Measurements from ENCODE around the gene CACNA2D3. TPM values are rescaled to one million over a fixed set of nuclear protein-coding genes. Genes with fewer than 3 reads are reported as not detected.

CACNA2D3 gene
- polyA plus RNA-seq, 3 donors = 8.3 to 21.5 (median 10.4) TPM

DNA sequence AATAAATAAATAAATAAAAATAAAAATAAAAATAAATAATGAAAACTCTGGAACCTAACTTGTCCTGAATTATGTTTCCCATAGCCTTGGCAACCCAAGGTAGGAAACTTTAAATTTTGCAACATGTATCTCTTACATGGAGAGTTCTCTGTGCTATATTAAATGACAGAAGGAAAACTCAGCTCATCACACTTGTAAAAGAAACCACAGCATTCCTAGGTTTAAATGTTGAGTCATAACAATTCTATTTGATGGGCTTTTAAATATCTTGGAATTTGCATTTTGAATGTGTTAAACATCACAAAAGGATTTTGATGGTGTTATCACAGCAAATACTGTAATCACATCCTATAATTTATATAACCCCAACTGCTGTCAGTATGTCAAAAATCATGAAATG is 661.3 kb downstream of the CACNA2D3 start:
- H3K9ac ChIP-seq (ENCODE audit: insufficient read depth, low read length, poor library complexity, severe bottlenecking) = no peak overlapping the region
- no peaks in the 10 kb centered on the region for H3K27me3 ChIP-seq (ENCODE audit: control insufficient read depth in 2 of 2, insufficient read depth in 2 of 2, low read length in 2 of 2)
- no peak overlapping the region for H3K27ac ChIP-seq (ENCODE audit: low read depth in 1 of 2, low read length in 2 of 2)
- Mint-ChIP-seq H3K4me1 (no peaks in the 10 kb centered on the region), H3K4me3 (no peak overlapping the region), H3K27ac (no peak overlapping the region), H3K9me3 (peaks cover 0 to 8% (median 2%) of the 10 kb centered on the region in 7 donors), H3K27me3 (ENCODE audit: low read depth in 3 of 3) (no peaks in the 10 kb centered on the region), H3K36me3 (no peaks in the 10 kb centered on the region)
- no peaks in the 10 kb centered on the region for H3K9me3 ChIP-seq (replicated peaks in 1 of 2; ENCODE audit: control insufficient read depth in 1 of 2, insufficient read depth in 1 of 2, low read length in 2 of 2)
- H3K36me3 ChIP-seq (replicated peaks in 1 of 2; ENCODE audit: control insufficient read depth in 1 of 2, insufficient read depth in 2 of 2, low read length in 2 of 2) = no peaks in the 10 kb centered on the region
- intact Hi-C loops (cut with micrococcal nuclease) = no loop called here
- no peak overlapping the region for H3K4me2 ChIP-seq (replicated peaks; ENCODE audit: extremely low read depth, low read length, poor library complexity, severe bottlenecking)
- H3K4me1 ChIP-seq (ENCODE audit: control insufficient read depth in 1 of 2, insufficient read depth in 2 of 2, low read length in 2 of 2) = no peaks in the 10 kb centered on the region
- no peak for DNase-seq
- no peak overlapping the region for H2AFZ ChIP-seq (ENCODE audit: insufficient read depth, low read depth, low read length, poor library complexity, severe bottlenecking)
- H3K79me2 ChIP-seq (ENCODE audit: insufficient read depth, low read length) = no peaks in the 10 kb centered on the region
- TF ChIP-seq, protein P1, sequence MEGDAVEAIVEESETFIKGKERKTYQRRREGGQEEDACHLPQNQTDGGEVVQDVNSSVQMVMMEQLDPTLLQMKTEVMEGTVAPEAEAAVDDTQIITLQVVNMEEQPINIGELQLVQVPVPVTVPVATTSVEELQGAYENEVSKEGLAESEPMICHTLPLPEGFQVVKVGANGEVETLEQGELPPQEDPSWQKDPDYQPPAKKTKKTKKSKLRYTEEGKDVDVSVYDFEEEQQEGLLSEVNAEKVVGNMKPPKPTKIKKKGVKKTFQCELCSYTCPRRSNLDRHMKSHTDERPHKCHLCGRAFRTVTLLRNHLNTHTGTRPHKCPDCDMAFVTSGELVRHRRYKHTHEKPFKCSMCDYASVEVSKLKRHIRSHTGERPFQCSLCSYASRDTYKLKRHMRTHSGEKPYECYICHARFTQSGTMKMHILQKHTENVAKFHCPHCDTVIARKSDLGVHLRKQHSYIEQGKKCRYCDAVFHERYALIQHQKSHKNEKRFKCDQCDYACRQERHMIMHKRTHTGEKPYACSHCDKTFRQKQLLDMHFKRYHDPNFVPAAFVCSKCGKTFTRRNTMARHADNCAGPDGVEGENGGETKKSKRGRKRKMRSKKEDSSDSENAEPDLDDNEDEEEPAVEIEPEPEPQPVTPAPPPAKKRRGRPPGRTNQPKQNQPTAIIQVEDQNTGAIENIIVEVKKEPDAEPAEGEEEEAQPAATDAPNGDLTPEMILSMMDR (IDR thresholded peaks at IDR 0.05) = no peak
- no peaks in the 10 kb centered on the region for H4K20me1 ChIP-seq (ENCODE audit: insufficient read depth, low read length)
- no peak overlapping the region for H3K4me3 ChIP-seq (replicated peaks in 1 of 3; ENCODE audit: low read depth in 2 of 3, low read length in 3 of 3)

DNA sequence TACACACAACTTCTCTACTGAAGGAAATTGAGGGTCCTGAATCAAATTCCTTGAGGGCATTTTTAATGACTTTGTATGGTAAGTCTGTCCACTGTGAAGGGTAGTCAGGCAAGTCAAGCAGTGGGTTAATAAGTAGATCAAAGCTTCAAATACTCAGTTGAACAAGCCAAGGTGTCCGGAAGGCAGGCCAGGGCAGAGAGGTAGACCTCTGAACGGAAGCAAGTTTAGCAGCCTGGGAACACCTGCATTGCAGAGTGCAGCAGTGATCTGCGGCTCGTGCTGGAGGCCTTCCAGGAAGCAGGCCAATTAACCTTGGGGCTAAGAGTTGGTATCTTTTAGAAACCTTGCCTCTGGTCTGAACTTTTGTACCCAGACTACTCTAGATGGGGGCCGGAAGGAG is 661.7 kb downstream of the CACNA2D3 start:
- TF ChIP-seq, protein P1 (IDR thresholded peaks at IDR 0.05) = no peak
- H3K27ac ChIP-seq (ENCODE audit: low read depth in 1 of 2, low read length in 2 of 2) = no peak overlapping the region
- no peaks in the 10 kb centered on the region for H3K4me1 Mint-ChIP-seq

More for the DNA sequence above, 661.7 kb downstream of the CACNA2D3 start:
- Histone ChIP-seq H3K36me3 (replicated peaks in 1 of 2; ENCODE audit: control insufficient read depth in 1 of 2, insufficient read depth in 2 of 2, low read length in 2 of 2) (no peaks in the 10 kb centered on the region), H3K27me3 (ENCODE audit: control insufficient read depth in 2 of 2, insufficient read depth in 2 of 2, low read length in 2 of 2) (no peaks in the 10 kb centered on the region), H3K4me3 (replicated peaks in 1 of 3; ENCODE audit: low read depth in 2 of 3, low read length in 3 of 3) (no peak overlapping the region), H3K9me3 (replicated peaks in 1 of 2; ENCODE audit: control insufficient read depth in 1 of 2, insufficient read depth in 1 of 2, low read length in 2 of 2) (no peaks in the 10 kb centered on the region), H2AFZ (ENCODE audit: insufficient read depth, low read depth, low read length, poor library complexity, severe bottlenecking) (no peak overlapping the region), H3K9ac (ENCODE audit: insufficient read depth, low read length, poor library complexity, severe bottlenecking) (no peak overlapping the region), H3K4me1 (ENCODE audit: control insufficient read depth in 1 of 2, insufficient read depth in 2 of 2, low read length in 2 of 2) (no peaks in the 10 kb centered on the region), H4K20me1 (ENCODE audit: insufficient read depth, low read length) (no peaks in the 10 kb centered on the region), H3K4me2 (replicated peaks; ENCODE audit: extremely low read depth, low read length, poor library complexity, severe bottlenecking) (no peak overlapping the region), H3K79me2 (ENCODE audit: insufficient read depth, low read length) (no peaks in the 10 kb centered on the region)
- WGBS (ENCODE audit: insufficient coverage) = 85% methylated on average over 4 of the region's 5 CpGs
- Mint-ChIP-seq H3K27ac (no peak overlapping the region), H3K36me3 (no peaks in the 10 kb centered on the region), H3K9me3 (peaks cover 0 to 8% (median 2%) of the 10 kb centered on the region in 7 donors), H3K4me3 (no peak overlapping the region), H3K27me3 (ENCODE audit: low read depth in 3 of 3) (no peaks in the 10 kb centered on the region)
- DNase-seq = no peak
- intact Hi-C loops (cut with micrococcal nuclease) = no loop called here

Data from CD14-positive monocyte (primary cell).